Measurements from ENCODE around the gene DGCR8.
"Not testable (repeated sequence)": the region's sequence is repeated elsewhere in the genome, so short reads cannot be mapped to it uniquely, and the experiment has no call there.

Gene DGCR8

DNA sequence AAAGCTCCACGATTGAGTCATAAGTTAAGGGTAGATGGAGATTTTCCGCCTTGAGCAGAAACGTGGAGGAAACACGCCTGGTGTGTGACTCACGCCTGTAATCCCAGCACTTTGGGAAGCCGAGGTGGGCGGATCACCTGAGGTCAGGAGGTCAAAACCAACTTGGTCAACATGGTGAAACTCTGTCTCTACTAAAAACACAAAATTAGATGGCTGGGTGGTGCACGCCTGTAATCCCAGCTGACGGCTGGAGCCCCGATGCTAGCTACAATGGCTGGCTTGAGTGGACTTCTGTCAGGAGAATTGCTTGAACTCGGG is 17.3 kb upstream of the DGCR8 start:
- no peaks in the 10 kb centered on the region for H3K27me3 ChIP-seq (ENCODE audit: low read depth, low read length)
- peaks cover 14 to 45% of the 10 kb centered on the region in 2 donors for H3K36me3 ChIP-seq (ENCODE audit: control insufficient read depth in 1 of 2, insufficient read depth in 2 of 2, low read length in 2 of 2)
- no peak overlapping the region for H3K27ac ChIP-seq (ENCODE audit: low read length)
- H3K9me3 ChIP-seq (ENCODE audit: control insufficient read depth in 1 of 2, low read length in 2 of 2): no peaks in the 10 kb centered on the region
- H3K4me3 ChIP-seq (ENCODE audit: low read depth in 1 of 2, low read length in 2 of 2): no peak overlapping the region
- no peaks in the 10 kb centered on the region for H3K4me1 ChIP-seq (ENCODE audit: control insufficient read depth in 1 of 2, insufficient read depth in 2 of 2, low read length in 2 of 2)

DNA sequence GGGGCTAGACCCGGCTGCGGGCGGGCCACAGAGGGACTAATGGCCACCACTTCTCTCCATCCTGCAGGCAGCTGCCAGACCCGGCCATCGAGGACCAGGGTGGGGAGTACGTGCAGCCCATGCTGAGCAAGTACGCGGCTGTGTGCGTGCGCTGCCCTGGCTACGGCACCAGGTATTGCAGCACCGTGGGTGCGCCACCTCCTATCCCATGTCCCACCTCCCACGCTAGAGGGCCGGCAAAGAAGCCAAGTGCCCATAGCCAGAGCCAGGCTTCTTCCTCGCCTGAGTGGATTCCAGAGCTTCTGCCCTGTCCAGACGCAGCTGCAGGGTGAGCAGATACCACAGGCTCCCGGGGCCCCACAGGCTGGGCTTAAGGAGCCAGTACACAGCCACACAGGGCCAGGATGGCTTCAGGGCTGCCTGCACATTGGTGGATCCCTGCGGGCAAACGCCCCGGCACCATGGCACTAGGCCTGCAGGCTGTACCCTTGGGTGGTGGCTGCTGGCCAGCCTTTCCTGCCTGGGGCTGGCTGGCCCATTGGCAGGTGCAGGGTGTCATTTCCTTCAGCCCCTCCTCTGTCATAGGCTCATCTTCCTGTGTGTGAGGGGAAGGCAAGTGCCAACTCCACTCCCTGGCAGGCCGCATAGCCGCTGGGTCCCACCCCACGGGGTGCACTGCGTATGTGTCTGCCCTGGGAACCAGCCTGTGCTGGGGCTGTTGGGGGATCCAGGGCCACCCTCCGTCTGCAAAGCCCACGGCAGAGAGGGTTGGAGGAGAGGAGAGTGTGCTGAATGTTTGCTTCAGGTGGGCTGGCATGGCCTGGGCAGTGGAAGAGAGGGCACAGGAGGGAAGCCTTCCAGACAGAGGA is 16.5 kb upstream of the DGCR8 start:
- Histone ChIP-seq H3K27me3 (ENCODE audit: low read depth, low read length) (no peaks in the 10 kb centered on the region), H3K4me3 (ENCODE audit: low read depth in 1 of 2, low read length in 2 of 2) (no peak overlapping the region), H3K36me3 (ENCODE audit: control insufficient read depth in 1 of 2, insufficient read depth in 2 of 2, low read length in 2 of 2) (peaks cover 14 to 45% of the 10 kb centered on the region in 2 donors), H3K4me1 (ENCODE audit: control insufficient read depth in 1 of 2, insufficient read depth in 2 of 2, low read length in 2 of 2) (no peaks in the 10 kb centered on the region), H3K27ac (ENCODE audit: low read length) (no peak overlapping the region), H3K9me3 (ENCODE audit: control insufficient read depth in 1 of 2, low read length in 2 of 2) (no peaks in the 10 kb centered on the region)

DNA sequence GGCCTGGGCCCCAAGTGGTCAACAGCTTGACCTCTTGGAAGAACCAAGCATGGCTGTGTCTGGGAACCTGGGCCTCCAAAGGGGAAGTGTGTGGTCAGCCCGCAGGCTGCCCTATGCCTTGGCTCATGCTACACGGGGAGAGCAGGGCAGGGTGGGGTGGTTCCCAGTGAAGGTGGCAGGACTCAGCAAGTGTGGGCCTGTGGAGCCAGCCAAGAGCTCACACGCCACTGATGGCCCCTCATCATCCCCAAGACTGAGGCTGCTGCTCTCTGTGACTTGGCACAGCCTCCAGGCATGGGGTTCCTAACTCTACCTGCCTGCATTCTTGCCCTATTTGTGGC is 15.9 kb upstream of the DGCR8 start:
- Histone ChIP-seq H3K9me3 (ENCODE audit: control insufficient read depth in 1 of 2, low read length in 2 of 2) (no peaks in the 10 kb centered on the region), H3K27ac (ENCODE audit: low read length) (no peak overlapping the region), H3K27me3 (ENCODE audit: low read depth, low read length) (no peaks in the 10 kb centered on the region), H3K36me3 (ENCODE audit: control insufficient read depth in 1 of 2, insufficient read depth in 2 of 2, low read length in 2 of 2) (peaks cover 10 to 45% of the 10 kb centered on the region in 2 donors), H3K4me3 (ENCODE audit: low read depth in 1 of 2, low read length in 2 of 2) (no peak overlapping the region), H3K4me1 (ENCODE audit: control insufficient read depth in 1 of 2, insufficient read depth in 2 of 2, low read length in 2 of 2) (no peaks in the 10 kb centered on the region)

DNA sequence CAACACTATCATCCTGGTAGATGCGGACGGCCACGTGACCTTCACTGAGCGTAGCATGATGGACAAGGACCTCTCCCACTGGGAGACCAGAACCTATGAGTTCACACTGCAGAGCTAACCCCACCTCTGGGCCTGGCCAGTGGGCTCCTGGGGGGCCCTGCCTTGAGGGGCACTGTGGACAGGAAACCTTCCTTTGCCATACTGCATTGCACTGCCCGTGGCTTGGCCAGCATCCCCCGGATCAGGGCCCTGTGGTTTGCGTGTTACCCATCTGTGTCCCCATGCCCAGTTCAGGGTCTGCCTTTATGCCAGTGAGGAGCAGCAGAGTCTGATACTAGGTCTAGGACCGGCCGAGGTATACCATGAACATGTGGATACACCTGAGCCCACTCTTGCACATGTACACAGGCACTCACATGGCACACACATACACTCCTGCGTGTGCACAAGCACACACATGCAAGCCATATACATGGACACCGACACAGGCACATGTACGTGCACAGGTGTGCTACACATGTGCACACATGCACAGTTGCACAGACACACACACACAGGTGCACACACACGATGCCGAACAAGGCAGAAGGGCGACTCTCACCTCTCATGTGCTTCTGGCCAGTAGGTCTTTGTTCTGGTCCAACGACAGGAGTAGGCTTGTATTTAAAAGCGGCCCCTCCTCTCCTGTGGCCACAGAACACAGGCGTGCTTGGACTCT is 15.3 kb upstream of the DGCR8 start:
- Histone ChIP-seq H3K4me1 (ENCODE audit: control insufficient read depth in 1 of 2, insufficient read depth in 2 of 2, low read length in 2 of 2) (no peaks in the 10 kb centered on the region), H3K27ac (ENCODE audit: low read length) (no peak overlapping the region), H3K9me3 (ENCODE audit: control insufficient read depth in 1 of 2, low read length in 2 of 2) (no peaks in the 10 kb centered on the region), H3K27me3 (ENCODE audit: low read depth, low read length) (no peaks in the 10 kb centered on the region), H3K36me3 (ENCODE audit: control insufficient read depth in 1 of 2, insufficient read depth in 2 of 2, low read length in 2 of 2) (peaks cover 10 to 45% of the 10 kb centered on the region in 2 donors), H3K4me3 (ENCODE audit: low read depth in 1 of 2, low read length in 2 of 2) (no peak overlapping the region)

DNA sequence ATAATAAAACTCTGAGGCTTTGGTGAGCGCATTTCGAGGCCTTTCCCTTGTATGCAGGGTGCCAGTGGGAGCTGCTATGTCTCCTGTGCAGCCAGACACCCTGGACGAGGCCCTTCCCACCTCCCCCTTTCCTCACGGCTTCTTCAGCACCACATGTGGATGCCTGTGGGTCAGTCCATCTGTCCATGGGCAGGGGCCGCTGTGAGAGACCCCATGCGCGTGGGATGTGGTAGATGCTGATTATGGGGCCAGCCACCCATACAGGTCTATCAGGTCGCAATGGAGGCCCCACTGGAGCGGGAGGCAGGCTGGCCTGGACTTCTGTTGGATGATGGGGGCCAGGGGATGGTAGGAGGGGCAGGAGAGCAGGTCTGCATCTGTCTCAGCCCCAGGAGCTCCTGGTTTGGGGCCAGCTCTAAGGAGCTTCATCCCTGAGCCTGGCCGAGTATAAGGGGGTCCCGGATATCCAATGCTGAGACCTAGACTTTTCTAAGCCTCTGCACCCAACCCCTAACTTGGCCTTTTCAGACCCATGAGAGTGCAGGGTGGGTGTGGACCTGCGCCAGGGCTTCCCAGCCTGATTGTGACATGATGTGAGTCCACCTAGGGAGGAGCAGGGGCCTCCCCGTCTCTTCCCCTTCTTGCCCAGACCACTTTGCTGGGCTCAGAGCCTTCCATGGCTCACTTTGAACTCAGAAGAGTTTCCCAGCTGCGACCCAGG is 14.0 kb upstream of the DGCR8 start:
- Histone ChIP-seq H3K36me3 (ENCODE audit: control insufficient read depth in 1 of 2, insufficient read depth in 2 of 2, low read length in 2 of 2) (peaks cover 10 to 39% of the 10 kb centered on the region in 2 donors), H3K4me1 (ENCODE audit: control insufficient read depth in 1 of 2, insufficient read depth in 2 of 2, low read length in 2 of 2) (no peaks in the 10 kb centered on the region), H3K9me3 (ENCODE audit: control insufficient read depth in 1 of 2, low read length in 2 of 2) (no peaks in the 10 kb centered on the region), H3K27ac (ENCODE audit: low read length) (no peak overlapping the region), H3K4me3 (ENCODE audit: low read depth in 1 of 2, low read length in 2 of 2) (no peak overlapping the region), H3K27me3 (ENCODE audit: low read depth, low read length) (no peaks in the 10 kb centered on the region)

DNA sequence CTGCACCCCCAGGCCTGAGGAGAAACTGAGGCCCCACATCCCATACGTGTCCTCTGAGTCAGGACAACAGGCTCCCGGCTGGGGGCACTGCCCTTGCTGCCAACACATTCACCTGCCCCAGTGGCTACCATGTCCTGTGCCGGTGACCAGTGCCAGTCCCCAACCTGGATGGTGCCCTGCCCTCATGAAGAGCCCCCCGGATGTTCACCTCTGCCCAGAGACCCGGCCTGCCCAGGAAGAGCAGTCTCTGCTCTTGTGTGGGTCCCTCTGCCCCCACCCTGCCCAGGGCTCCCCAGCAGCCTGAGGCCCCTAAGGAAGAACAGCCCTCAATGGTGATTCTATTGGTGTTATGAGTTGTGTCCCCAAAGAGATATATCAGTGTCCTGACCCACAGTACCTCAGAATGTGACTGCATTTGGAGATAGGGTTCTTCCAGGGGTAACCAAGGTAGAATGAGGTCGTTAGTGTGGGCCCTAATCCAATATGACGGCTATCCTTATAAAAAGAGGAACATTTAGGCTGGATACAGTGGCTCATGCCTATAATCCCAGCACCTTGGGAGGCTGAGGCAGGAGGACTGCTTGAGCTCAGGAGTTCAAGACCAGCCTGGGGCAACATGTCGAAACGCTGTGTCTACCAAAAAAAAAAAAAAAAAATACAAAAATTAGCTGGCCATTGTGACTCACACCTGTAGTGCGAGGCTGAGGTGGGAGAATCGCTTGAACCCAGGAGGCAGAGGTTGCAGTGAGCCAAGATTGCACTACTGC is 13.2 kb upstream of the DGCR8 start:
- Histone ChIP-seq H3K27ac (ENCODE audit: low read length) (no peak overlapping the region), H3K27me3 (ENCODE audit: low read depth, low read length) (no peaks in the 10 kb centered on the region), H3K9me3 (ENCODE audit: control insufficient read depth in 1 of 2, low read length in 2 of 2) (no peaks in the 10 kb centered on the region), H3K4me3 (ENCODE audit: low read depth in 1 of 2, low read length in 2 of 2) (no peak overlapping the region), H3K4me1 (ENCODE audit: control insufficient read depth in 1 of 2, insufficient read depth in 2 of 2, low read length in 2 of 2) (no peaks in the 10 kb centered on the region), H3K36me3 (ENCODE audit: control insufficient read depth in 1 of 2, insufficient read depth in 2 of 2, low read length in 2 of 2) (peaks cover 10 to 32% of the 10 kb centered on the region in 2 donors)

DNA sequence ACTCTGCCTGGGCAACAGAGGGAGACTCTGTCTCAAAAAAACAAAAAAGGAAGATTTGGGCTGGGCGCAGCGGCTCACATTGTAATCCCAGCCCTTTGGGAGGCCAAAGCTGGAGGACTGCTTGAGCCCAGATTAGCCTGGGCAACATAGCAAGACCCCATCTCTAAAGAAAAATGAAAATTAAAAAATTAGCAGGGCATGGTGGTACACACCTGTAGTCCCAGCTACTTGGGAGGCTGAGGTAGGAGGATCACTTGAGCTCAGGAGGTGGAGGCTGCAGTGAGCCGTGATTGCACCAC is 12.7 kb upstream of the DGCR8 start:
- H3K27ac ChIP-seq (ENCODE audit: low read length); H3K9me3 ChIP-seq (ENCODE audit: control insufficient read depth in 1 of 2, low read length in 2 of 2); H3K4me1 ChIP-seq (ENCODE audit: control insufficient read depth in 1 of 2, insufficient read depth in 2 of 2, low read length in 2 of 2); H3K4me3 ChIP-seq (ENCODE audit: low read depth in 1 of 2, low read length in 2 of 2); H3K27me3 ChIP-seq (ENCODE audit: low read depth, low read length): not testable (repeated sequence)
- peaks cover 10 to 26% of the 10 kb centered on the region in 2 donors for H3K36me3 ChIP-seq (ENCODE audit: control insufficient read depth in 1 of 2, insufficient read depth in 2 of 2, low read length in 2 of 2)

DNA sequence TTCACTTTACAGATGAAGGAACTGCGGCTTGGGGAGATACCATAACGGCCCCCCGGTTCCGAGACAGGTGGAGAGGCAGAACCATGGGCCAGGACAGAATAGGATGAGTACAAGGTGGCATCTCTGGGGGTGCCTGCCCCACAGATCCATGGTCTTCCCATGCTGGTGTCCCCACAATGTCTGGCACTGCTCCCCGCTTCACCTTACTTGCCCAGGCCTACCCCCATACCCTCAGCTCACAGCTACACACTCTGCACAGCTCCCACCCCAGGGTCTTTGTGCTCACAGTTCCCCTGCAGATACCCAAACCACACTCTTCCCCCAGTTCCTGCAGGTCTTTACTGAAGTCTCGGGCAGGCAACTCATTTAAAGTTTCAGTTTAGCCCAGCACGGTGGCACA is 11.4 kb upstream of the DGCR8 start:
- H3K9me3 ChIP-seq (ENCODE audit: control insufficient read depth in 1 of 2, low read length in 2 of 2): no peaks in the 10 kb centered on the region
- H3K36me3 ChIP-seq (ENCODE audit: control insufficient read depth in 1 of 2, insufficient read depth in 2 of 2, low read length in 2 of 2): peaks cover 10 to 14% of the 10 kb centered on the region in 2 donors
- H3K27ac ChIP-seq (ENCODE audit: low read length): no peak overlapping the region
- H3K4me3 ChIP-seq (ENCODE audit: low read depth in 1 of 2, low read length in 2 of 2): no peak overlapping the region
- H3K4me1 ChIP-seq (ENCODE audit: control insufficient read depth in 1 of 2, insufficient read depth in 2 of 2, low read length in 2 of 2): no peaks in the 10 kb centered on the region
- H3K27me3 ChIP-seq (ENCODE audit: low read depth, low read length): no peaks in the 10 kb centered on the region

DNA sequence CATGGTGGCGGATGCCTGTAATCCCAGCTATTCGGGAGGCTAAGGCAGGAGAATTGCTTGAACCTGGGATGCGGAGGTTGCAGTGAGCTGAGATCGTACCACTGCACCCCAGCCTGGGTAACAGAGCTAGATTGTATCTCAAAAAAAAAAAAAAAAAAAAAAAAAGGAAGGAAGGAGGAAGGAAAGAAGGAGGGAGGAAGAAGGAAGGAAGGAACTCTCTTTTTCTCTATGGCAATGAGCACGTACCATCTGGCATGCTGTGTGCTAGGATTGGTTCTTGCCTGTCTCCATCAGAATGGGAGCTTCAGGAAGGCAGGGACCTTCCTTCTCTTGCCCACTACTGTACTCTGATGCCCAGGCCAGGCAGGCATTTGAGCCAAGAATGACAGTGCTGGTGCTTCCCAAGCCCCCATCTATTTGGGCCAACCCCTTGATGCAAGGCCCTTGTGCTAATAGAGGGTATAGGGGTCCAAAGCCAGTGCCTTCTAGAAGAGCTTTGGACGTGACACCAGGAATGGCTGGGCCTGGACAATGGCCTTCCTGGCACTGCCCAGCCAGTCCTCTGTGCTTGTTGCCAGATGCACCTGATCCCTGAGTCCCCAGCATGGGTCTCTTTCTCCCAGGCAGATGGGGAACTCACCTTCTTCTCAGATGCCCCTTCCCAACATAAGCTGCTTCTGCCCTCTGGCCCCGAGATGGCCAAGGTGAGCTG is 10.6 kb upstream of the DGCR8 start:
- Histone ChIP-seq H3K4me3 (ENCODE audit: low read depth in 1 of 2, low read length in 2 of 2) (no peak overlapping the region), H3K27ac (ENCODE audit: low read length) (no peak overlapping the region), H3K4me1 (ENCODE audit: control insufficient read depth in 1 of 2, insufficient read depth in 2 of 2, low read length in 2 of 2) (no peaks in the 10 kb centered on the region), H3K27me3 (ENCODE audit: low read depth, low read length) (no peaks in the 10 kb centered on the region), H3K9me3 (ENCODE audit: control insufficient read depth in 1 of 2, low read length in 2 of 2) (no peaks in the 10 kb centered on the region), H3K36me3 (ENCODE audit: control insufficient read depth in 1 of 2, insufficient read depth in 2 of 2, low read length in 2 of 2) (peaks cover 5 to 6% of the 10 kb centered on the region in 2 donors)

DNA sequence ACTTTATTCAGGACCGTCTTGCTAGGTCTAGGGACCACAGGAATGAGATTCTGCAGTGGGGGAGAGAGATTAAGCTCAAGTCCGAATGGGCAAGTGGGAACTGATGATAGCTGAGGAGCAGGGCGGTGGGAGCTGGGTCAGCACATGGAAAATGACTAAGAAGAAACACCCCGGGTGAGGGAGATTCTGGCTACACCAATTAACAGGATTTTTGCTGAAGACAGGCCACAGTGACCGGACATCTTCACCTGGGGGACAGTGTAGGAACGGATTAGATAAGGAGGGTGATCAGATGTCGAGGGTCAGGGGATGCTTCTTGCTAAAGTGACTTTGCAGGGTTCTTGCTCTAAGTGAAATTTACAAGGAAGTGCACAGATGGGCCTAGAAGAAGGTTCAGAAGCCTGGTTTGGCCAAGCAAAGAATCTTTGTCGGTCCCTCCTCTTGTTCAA is 8.5 kb upstream of the DGCR8 start:
- Histone ChIP-seq H3K36me3 (ENCODE audit: control insufficient read depth in 1 of 2, insufficient read depth in 2 of 2, low read length in 2 of 2) (no peaks in the 10 kb centered on the region), H3K27ac (ENCODE audit: low read length) (no peak overlapping the region), H3K27me3 (ENCODE audit: low read depth, low read length) (no peaks in the 10 kb centered on the region), H3K9me3 (ENCODE audit: control insufficient read depth in 1 of 2, low read length in 2 of 2) (no peaks in the 10 kb centered on the region), H3K4me1 (ENCODE audit: control insufficient read depth in 1 of 2, insufficient read depth in 2 of 2, low read length in 2 of 2) (no peaks in the 10 kb centered on the region), H3K4me3 (ENCODE audit: low read depth in 1 of 2, low read length in 2 of 2) (no peak overlapping the region)
